KMS-11 (cell line): ENCODE results near the gene SETD1B.

Experiments
- H2AFZ ChIP-seq: fragments of 200-600 bp; sonication (generic); 2 replicates; pipeline ENCODE4 v1.6.1; 2016; ENCODE audit warnings: antibody characterized with exemption, mixed run types, low read depth
- H3K27ac ChIP-seq: fragments of 200-600 bp; sonication (generic); 2 replicates; pipeline ENCODE4 v1.6.1; 2016; ENCODE audit warnings: mild to moderate bottlenecking, mixed run types
- H3K27me3 ChIP-seq: fragments of 200-600 bp; sonication (generic); 2 replicates; pipeline ENCODE4 v1.6.1; 2017; ENCODE audit warnings: mild to moderate bottlenecking, low read depth, mixed run types, moderate library complexity; ENCODE audit not compliant: insufficient read depth
- H3K36me3 ChIP-seq: fragments of 200-600 bp; sonication (generic); 2 replicates; pipeline ENCODE4 v1.6.1; 2017; ENCODE audit warnings: mild to moderate bottlenecking, mixed run types; ENCODE audit not compliant: insufficient read depth
- H3K4me1 ChIP-seq: fragments of 200-600 bp; sonication (generic); 2 replicates; pipeline ENCODE4 v1.6.1; 2016; ENCODE audit warnings: mild to moderate bottlenecking, low read depth, mixed run types; ENCODE audit not compliant: poor library complexity, severe bottlenecking
- H3K4me2 ChIP-seq: fragments of 200-600 bp; sonication (generic); 2 replicates; pipeline ENCODE4 v1.7.0; 2016; ENCODE audit warnings: mild to moderate bottlenecking, mixed run types
- H3K4me3 ChIP-seq: fragments of 200-600 bp; sonication (generic); IDR thresholded peaks from 2 replicates; pipeline ENCODE4 v1.6.1; 2017; ENCODE audit warnings: low read depth, low read length, mixed read lengths; ENCODE audit not compliant: insufficient read depth
- H3K79me2 ChIP-seq: fragments of 200-600 bp; sonication (generic); 2 replicates; pipeline ENCODE4 v1.6.1; 2016; ENCODE audit warnings: low read depth, mixed run types; ENCODE audit not compliant: insufficient read depth
- H3K9ac ChIP-seq: fragments of 200-600 bp; sonication (generic); 2 replicates; pipeline ENCODE4 v1.6.1; 2016; ENCODE audit warnings: mild to moderate bottlenecking, mixed run types
- H4K20me1 ChIP-seq: fragments of 200-600 bp; sonication (generic); 2 replicates; pipeline ENCODE4 v1.6.1; 2016; ENCODE audit warnings: mild to moderate bottlenecking, mixed run types; ENCODE audit not compliant: insufficient read depth
- TF ChIP-seq, protein P1 (sequence below): fragments of 200-600 bp; sonication (generic); conservative IDR thresholded peaks from 2 replicates; pipeline ENCODE4 v1.6.1; 2017; ENCODE audit warnings: low read depth, mild to moderate bottlenecking, antibody characterized with exemption, low read length, moderate library complexity, mixed read lengths

The SETD1B gene

GRCh38 chr12:121764808-121765207, 39.0 kb upstream of the SETD1B start:
- no peak overlapping the region for H3K27ac ChIP-seq
- TF ChIP-seq, protein P1, sequence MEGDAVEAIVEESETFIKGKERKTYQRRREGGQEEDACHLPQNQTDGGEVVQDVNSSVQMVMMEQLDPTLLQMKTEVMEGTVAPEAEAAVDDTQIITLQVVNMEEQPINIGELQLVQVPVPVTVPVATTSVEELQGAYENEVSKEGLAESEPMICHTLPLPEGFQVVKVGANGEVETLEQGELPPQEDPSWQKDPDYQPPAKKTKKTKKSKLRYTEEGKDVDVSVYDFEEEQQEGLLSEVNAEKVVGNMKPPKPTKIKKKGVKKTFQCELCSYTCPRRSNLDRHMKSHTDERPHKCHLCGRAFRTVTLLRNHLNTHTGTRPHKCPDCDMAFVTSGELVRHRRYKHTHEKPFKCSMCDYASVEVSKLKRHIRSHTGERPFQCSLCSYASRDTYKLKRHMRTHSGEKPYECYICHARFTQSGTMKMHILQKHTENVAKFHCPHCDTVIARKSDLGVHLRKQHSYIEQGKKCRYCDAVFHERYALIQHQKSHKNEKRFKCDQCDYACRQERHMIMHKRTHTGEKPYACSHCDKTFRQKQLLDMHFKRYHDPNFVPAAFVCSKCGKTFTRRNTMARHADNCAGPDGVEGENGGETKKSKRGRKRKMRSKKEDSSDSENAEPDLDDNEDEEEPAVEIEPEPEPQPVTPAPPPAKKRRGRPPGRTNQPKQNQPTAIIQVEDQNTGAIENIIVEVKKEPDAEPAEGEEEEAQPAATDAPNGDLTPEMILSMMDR = no peak
- H3K9ac ChIP-seq = no peak overlapping the region
- no peak overlapping the region for H3K4me2 ChIP-seq
- H2AFZ ChIP-seq = no peak overlapping the region
- H3K27me3 ChIP-seq = no peaks in the 10 kb centered on the region
- no peaks in the 10 kb centered on the region for H3K79me2 ChIP-seq
- no peak overlapping the region for H3K4me3 ChIP-seq
- H3K36me3 ChIP-seq = no peaks in the 10 kb centered on the region
- no peaks in the 10 kb centered on the region for H3K4me1 ChIP-seq
- no peaks in the 10 kb centered on the region for H4K20me1 ChIP-seq

GRCh38 chr12:121765573-121765972, 38.2 kb upstream of the SETD1B start:
- Histone ChIP-seq H3K36me3 (no peaks in the 10 kb centered on the region), H3K4me3 (no peak overlapping the region), H3K9ac (no peak overlapping the region), H3K27ac (no peak overlapping the region), H3K27me3 (no peaks in the 10 kb centered on the region), H3K4me1 (no peaks in the 10 kb centered on the region), H4K20me1 (no peaks in the 10 kb centered on the region), H3K4me2 (no peak overlapping the region), H2AFZ (no peak overlapping the region), H3K79me2 (no peaks in the 10 kb centered on the region)
- TF ChIP-seq, protein P1 = no peak

GRCh38 chr12:121766290-121767039, 37.3 kb upstream of the SETD1B start:
- Histone ChIP-seq H2AFZ (no peak overlapping the region), H3K27me3 (no peaks in the 10 kb centered on the region), H3K79me2 (no peaks in the 10 kb centered on the region), H4K20me1 (no peaks in the 10 kb centered on the region), H3K4me3 (no peak overlapping the region), H3K4me2 (no peak overlapping the region), H3K36me3 (no peaks in the 10 kb centered on the region), H3K9ac (no peak overlapping the region), H3K4me1 (no peaks in the 10 kb centered on the region), H3K27ac (no peak overlapping the region)
- TF ChIP-seq, protein P1 = no peak

- Histone ChIP-seq H3K79me2 (no peaks in the 10 kb centered on the region), H3K27me3 (no peaks in the 10 kb centered on the region), H3K27ac (no peak overlapping the region), H3K4me3 (no peak overlapping the region), H2AFZ (no peak overlapping the region), H3K4me1 (no peaks in the 10 kb centered on the region), H4K20me1 (no peaks in the 10 kb centered on the region), H3K9ac (no peak overlapping the region), H3K36me3 (no peaks in the 10 kb centered on the region), H3K4me2 (no peak overlapping the region)
- TF ChIP-seq, protein P1 = no peak
These were observed 36.2 kb upstream of the SETD1B start for GRCh38 chr12:121767525-121768016.
